ENCODE data around the gene HCST.

The HCST gene

GRCh38 chr19:35901854-35902661 is at the start of gene HCST:
TSS of gene HCST (plus strand) at chr19:35902529. CDS start at chr19:35902594, 65 bp downstream.
- peak; percentile 83 for DNase-seq

- DNase-seq, result no peak
These were observed 49.1 kb upstream of the HCST start for GRCh38 chr19:35853038-35853756.

- DNase-seq, result peak; percentile 28
These were observed 45.7 kb upstream of the HCST start, which contains the start of gene KIRREL2 for GRCh38 chr19:35856546-35857149. TSS of gene KIRREL2 (plus strand) at chr19:35856911. CDS start at chr19:35857120, 209 bp downstream.

- DNase-seq, result no peak
These were observed 44.0 kb upstream of the HCST start for GRCh38 chr19:35858311-35858710.

GRCh38 chr19:35859414-35859813 is 42.9 kb upstream of the HCST start:
- no peak for DNase-seq

GRCh38 chr19:35860436-35860817 is 41.9 kb upstream of the HCST start:
- no peak for DNase-seq

- DNase-seq, result no peak
These were observed 41.3 kb upstream of the HCST start for GRCh38 chr19:35860818-35861639.

GRCh38 chr19:35861640-35862160 is 40.6 kb upstream of the HCST start:
- DNase-seq, result no peak

GRCh38 chr19:35862528-35862927 is 39.8 kb upstream of the HCST start:
- DNase-seq, result no peak

- DNase-seq, result no peak
These were observed 39.3 kb upstream of the HCST start for GRCh38 chr19:35863018-35863417.

- DNase-seq, result peak; percentile 64
These were observed 34.0 kb upstream of the HCST start, which contains the start of gene APLP1 for GRCh38 chr19:35868172-35868822. TSS of gene APLP1 (plus strand) at chr19:35868574. CDS start at chr19:35868637, 63 bp downstream.

- no peak for DNase-seq
These were observed 33.5 kb upstream of the HCST start for GRCh38 chr19:35868823-35869326.

- DNase-seq, result peak; percentile 96
These were observed 32.8 kb upstream of the HCST start for GRCh38 chr19:35869327-35870123.

GRCh38 chr19:35870124-35870736 is 32.1 kb upstream of the HCST start:
- peak; percentile 86 for DNase-seq

GRCh38 chr19:35870798-35871197 is 31.5 kb upstream of the HCST start:
- no peak for DNase-seq

GRCh38 chr19:35871611-35872010 is 30.7 kb upstream of the HCST start:
- no peak for DNase-seq

GRCh38 chr19:35872180-35872579 is 30.1 kb upstream of the HCST start:
- DNase-seq, result no peak

- no peak for DNase-seq
These were observed 27.9 kb upstream of the HCST start for GRCh38 chr19:35874392-35874930.

- DNase-seq, result no peak
These were observed 23.3 kb upstream of the HCST start for GRCh38 chr19:35879068-35879467.

- peak; percentile 96 for DNase-seq
These were observed 22.5 kb upstream of the HCST start for GRCh38 chr19:35879770-35880317.
